Measurements from ENCODE around the gene GPR18.

Gene GPR18

GRCh38 chr13:99206873-99207272 lies 51.3 kb downstream of the GPR18 start:
- TF ChIP-seq, protein P1, sequence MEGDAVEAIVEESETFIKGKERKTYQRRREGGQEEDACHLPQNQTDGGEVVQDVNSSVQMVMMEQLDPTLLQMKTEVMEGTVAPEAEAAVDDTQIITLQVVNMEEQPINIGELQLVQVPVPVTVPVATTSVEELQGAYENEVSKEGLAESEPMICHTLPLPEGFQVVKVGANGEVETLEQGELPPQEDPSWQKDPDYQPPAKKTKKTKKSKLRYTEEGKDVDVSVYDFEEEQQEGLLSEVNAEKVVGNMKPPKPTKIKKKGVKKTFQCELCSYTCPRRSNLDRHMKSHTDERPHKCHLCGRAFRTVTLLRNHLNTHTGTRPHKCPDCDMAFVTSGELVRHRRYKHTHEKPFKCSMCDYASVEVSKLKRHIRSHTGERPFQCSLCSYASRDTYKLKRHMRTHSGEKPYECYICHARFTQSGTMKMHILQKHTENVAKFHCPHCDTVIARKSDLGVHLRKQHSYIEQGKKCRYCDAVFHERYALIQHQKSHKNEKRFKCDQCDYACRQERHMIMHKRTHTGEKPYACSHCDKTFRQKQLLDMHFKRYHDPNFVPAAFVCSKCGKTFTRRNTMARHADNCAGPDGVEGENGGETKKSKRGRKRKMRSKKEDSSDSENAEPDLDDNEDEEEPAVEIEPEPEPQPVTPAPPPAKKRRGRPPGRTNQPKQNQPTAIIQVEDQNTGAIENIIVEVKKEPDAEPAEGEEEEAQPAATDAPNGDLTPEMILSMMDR (IDR thresholded peaks at IDR 0.05; ENCODE audit: poor library complexity, severe bottlenecking), result no peak
- no peak for ATAC-seq (ENCODE audit: low read depth)
- DNase-seq (ENCODE audit: low spot score), result no peak
- Histone ChIP-seq H3K4me1 (ENCODE audit: insufficient read depth, poor library complexity, severe bottlenecking) (peaks cover 5% of the 10 kb centered on the region), H3K27me3 (ENCODE audit: insufficient read depth, poor library complexity, severe bottlenecking) (no peaks in the 10 kb centered on the region), H3K4me3 (ENCODE audit: severe bottlenecking) (no peak overlapping the region), H3K27ac (ENCODE audit: poor library complexity, severe bottlenecking) (no peak overlapping the region), H3K9me3 (ENCODE audit: severe bottlenecking) (no peaks in the 10 kb centered on the region), H3K36me3 (ENCODE audit: low read depth) (peaks cover 12% of the 10 kb centered on the region)

- no peak for ATAC-seq (ENCODE audit: low read depth)
- no peak for DNase-seq (ENCODE audit: low spot score)
- Histone ChIP-seq H3K36me3 (ENCODE audit: low read depth) (peaks cover 12% of the 10 kb centered on the region), H3K4me1 (ENCODE audit: insufficient read depth, poor library complexity, severe bottlenecking) (peaks cover 5% of the 10 kb centered on the region), H3K27me3 (ENCODE audit: insufficient read depth, poor library complexity, severe bottlenecking) (no peaks in the 10 kb centered on the region), H3K4me3 (ENCODE audit: severe bottlenecking) (no peak overlapping the region), H3K27ac (ENCODE audit: poor library complexity, severe bottlenecking) (no peak overlapping the region), H3K9me3 (ENCODE audit: severe bottlenecking) (no peaks in the 10 kb centered on the region)
- TF ChIP-seq, protein P1 (IDR thresholded peaks at IDR 0.05; ENCODE audit: poor library complexity, severe bottlenecking), result no peak
These were observed 52.0 kb downstream of the GPR18 start for GRCh38 chr13:99206226-99206625.

DNA sequence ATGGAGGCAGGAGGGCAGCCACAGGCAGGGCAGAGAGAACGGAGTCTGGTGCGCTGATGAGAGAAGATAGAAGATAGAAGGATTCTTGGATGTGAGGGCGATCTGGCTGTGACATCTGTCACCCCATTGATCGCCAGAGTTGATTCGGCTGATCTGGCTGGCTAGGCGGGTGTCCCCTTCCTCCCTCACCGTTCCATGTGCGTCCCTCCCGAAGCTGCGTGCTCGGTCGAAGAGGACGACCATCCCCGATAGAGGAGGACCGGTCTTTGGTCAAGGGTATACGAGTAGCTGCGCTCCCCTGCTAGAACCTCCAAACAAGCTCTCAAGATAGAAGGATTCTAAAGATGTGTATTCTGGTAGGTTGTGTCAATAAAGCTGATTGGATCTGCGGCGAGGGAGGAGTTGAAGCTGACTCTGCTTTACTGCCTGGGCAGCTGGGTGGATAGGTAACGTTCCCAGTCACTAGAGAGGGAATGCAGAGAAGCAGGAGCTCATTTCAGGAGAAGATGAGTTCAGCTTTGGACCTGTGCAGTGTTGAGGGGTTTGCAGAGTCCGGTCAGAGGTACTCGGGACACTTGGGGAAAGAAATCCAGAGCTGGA lies 52.5 kb downstream of the GPR18 start:
- ATAC-seq (ENCODE audit: low read depth) (no peak), DNase-seq (ENCODE audit: low spot score) (no peak)
- TF ChIP-seq, protein P1 (IDR thresholded peaks at IDR 0.05; ENCODE audit: poor library complexity, severe bottlenecking), result no peak
- no peak overlapping the region for H3K4me3 ChIP-seq (ENCODE audit: severe bottlenecking)
- H3K4me1 ChIP-seq (ENCODE audit: insufficient read depth, poor library complexity, severe bottlenecking), result peaks cover 5% of the 10 kb centered on the region
- peaks cover 12% of the 10 kb centered on the region for H3K36me3 ChIP-seq (ENCODE audit: low read depth)
- no peak overlapping the region for H3K27ac ChIP-seq (ENCODE audit: poor library complexity, severe bottlenecking)
- no peaks in the 10 kb centered on the region for H3K9me3 ChIP-seq (ENCODE audit: severe bottlenecking)
- H3K27me3 ChIP-seq (ENCODE audit: insufficient read depth, poor library complexity, severe bottlenecking), result no peaks in the 10 kb centered on the region
